ENCODE measurements around the gene CTNNA2.

The CTNNA2 gene

DNA sequence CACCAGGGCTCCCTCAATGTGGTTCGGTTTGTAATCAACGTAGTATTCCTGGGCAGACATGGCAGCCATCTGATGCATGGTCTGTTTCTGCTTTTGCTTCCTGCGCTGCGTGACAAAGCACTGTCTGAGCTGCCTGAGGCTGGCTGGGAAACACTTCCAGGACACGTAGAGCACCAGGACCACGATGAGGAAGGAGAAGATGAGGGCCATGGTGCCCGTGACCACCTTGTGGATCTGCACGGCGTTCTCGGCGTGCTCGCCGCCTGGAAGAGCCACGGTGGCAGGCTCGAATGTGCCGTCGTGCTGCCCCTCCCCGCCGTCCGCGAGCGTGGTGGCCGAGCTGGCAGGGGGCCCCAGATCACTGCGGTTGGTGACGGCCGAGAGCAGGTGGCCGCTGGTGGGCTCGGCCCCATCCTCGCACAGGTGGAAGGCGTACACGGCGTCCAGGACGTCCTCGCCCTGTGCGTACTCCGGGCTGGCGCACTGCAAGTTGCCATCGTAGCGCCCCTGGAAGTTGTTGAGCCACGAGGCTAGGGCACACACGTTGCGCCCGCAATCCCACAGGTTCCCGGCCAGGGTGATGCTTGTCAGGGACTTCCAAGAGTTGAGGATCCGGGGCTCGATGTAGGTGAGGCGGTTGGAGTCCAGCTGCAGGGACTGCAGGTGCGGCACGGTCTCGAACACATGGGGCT, 789.6 kb downstream of the CTNNA2 start:
- no peak for DNase-seq

- DNase-seq, result peak; percentile 11
Measured at GRCh38 chr2:80303006-80303908, 790.4 kb downstream of the CTNNA2 start.

DNA sequence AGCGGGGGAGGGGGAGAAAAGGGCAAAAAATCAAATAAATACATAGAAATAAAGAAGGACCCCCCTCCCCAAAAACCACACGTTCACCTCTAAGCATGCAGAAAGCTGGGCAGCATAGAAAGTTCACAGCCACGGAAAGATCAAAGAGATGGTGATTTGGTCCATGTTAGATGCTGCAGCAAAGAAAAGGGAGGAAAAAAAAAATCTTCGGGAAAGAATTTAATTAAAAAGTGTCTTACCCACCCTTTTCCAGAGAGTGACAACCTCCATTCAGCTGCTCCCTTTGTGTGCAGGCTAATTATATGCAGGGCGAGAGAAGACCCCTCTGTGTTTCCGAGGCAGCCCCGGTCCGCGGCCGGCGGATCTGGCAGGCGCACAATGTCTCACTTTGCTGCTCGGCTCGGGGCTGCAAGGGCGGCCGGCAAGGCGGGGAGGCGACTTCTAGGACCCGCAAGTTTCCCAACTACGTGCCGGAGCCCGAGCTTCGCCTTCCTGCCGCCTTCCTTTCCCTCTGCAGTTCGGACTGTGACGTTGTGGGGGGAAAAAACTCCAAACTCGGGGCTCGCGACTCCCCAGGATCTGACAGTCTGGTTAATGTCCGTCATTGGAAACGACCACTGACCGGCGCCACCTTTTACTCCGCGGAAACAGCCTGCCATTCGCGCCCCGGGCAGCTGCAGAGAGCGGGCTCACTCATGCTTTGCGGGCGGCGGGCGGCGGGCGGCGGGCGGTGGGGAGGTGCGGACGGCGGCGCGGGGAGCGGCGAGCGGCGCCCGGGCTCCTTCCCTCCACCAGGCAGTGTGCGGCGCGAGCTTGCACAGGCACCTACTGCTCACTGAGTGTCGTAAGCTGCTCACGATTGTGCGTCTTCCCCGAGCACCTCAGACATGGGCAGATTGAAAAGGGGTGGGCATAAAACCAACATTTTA, 791.3 kb downstream of the CTNNA2 start, which contains the start of gene LRRTM1:
Gene LRRTM1 (minus strand): TSS at position 844 of the 929 bp plus-strand sequence. CDS start 933 bp downstream, outside the sequence.
- peak; percentile 17 for DNase-seq

DNA sequence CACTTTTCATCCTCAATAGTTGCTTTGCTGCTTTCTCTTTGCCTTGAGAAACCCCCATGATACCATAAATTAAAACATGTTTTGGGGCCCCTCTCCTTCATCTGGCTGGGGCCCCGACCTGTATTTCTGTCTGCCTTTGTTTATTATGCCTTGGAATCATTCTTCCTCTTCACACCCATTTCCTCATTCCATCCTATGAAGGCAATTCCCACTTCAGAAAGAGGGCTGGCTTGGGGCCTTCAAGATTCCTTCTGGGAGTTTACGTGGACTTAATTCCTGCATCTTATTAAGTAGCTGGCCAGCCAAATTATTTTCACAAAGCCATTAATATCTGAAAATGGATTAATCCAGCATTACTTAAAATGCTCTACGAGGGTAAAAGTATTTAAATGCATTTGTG, 798.5 kb downstream of the CTNNA2 start:
- no peak for DNase-seq

DNA sequence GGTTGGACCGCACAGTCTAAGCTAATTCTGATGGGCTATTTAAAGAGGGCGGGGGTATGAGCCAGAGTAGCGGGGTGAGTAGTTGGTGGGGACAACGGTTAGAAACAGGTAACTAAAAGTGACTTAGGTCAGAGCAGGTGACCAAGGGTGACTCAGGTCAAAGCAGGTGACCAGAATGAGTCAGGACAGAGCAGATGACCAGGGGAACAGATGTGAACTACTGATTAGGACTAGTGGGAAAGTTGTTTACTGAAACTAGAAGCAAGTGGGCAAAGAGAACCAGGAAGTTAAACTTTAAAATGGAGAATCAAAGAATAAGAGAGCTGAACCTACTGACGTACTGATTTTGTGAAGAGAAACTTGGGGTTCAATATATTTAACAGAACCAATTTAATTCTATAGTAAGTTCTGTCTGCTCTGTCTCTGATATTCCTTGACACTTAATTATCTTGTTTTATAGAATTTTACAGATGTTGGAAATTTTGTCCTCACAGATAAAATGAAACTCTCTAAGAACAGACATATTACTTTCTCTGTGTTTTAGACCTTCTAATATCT, 799.5 kb downstream of the CTNNA2 start:
- no peak for DNase-seq

- DNase-seq, result no peak
Measured at GRCh38 chr2:80322311-80322920, 809.6 kb downstream of the CTNNA2 start.

DNA sequence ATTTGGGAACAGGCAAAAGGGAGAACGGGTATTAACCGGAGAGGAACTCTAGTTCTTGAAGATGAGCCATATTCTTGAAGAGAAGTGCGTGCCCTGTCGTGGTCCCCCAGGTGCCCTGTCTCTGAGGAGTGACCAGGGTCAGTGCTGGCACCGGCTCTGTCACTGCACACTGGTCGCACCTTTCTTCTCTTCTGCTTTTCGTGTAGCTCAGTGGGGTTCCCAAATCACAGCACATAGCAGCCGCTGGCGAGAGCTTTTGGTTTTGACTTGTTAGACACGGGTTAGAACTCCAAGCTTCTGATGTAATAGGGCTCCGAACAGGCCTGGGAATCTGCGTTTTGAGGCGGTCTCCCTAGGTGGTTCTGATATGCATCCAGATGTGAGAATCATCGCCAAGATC, 810.1 kb downstream of the CTNNA2 start:
- no peak for DNase-seq

- no peak for DNase-seq
Measured at GRCh38 chr2:80323610-80324009, 810.8 kb downstream of the CTNNA2 start.

DNA sequence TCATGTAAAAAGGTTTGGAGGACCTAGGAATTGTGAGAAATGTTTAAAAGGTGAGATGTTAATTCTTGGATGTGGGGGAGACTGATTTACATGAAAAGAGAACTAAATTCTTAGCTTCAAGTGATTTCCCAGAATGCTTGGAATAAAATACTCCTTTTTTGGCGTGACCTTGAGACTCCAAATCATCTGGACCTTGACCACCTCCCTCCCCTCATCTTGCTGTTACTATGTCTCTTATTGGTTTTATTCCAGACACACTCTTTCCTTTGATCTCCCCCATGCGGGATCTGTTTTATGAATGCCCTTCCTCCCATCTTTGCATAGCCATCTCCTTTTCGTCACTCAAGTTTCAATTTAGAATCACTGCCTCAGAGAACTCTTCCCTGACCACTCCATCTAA, 811.7 kb downstream of the CTNNA2 start:
- DNase-seq, result no peak

GRCh38 chr2:80326214-80326613, 813.4 kb downstream of the CTNNA2 start:
- peak; percentile 53 for DNase-seq

- no peak for DNase-seq
Measured at GRCh38 chr2:80326861-80327260, 814.0 kb downstream of the CTNNA2 start.

DNA sequence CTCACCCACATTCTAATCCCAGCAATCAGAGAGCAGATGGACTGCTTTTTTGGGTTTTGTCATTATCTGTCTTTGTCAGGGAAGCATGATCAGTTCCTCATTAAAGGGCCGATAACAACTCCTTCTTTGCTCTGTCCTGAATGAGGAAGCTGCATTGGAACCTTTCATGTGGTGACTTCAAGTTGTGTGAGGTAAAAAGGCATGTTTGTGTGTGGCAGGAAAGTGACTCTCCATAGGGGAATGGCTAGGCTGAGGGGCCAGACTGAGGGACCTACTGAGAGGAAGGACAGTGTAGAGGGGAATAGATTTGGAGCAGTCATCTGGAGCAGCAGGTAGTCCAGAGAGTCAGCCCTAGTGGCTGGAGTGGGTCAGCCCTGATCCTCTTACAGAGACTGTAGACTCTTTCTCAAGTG, 815.3 kb downstream of the CTNNA2 start:
- no peak for DNase-seq

DNA sequence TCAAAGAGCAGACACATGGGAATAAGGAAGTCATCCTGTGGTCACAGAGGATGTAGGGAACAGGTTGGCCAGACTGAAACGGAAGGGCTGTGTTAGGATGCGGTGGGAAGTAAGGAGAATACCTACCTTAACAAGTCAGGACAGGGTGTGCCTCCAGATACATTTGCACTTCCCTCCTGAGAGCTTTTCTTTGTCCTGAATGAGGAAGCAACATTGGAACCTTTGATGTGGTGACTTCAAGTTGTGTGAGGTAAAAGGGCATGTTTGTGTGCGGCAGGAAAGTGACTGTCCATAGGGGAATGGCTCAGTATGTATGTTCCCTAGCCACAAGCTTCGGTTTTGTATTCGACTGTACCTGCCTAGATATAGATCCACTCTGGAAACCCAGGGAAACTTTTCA, 816.6 kb downstream of the CTNNA2 start:
- no peak for DNase-seq

GRCh38 chr2:80330527-80331450, 817.9 kb downstream of the CTNNA2 start:
- DNase-seq, result no peak

GRCh38 chr2:80333886-80334285, 821.0 kb downstream of the CTNNA2 start:
- DNase-seq, result no peak

- DNase-seq, result no peak
Measured at GRCh38 chr2:80335411-80335810, 822.6 kb downstream of the CTNNA2 start.

DNA sequence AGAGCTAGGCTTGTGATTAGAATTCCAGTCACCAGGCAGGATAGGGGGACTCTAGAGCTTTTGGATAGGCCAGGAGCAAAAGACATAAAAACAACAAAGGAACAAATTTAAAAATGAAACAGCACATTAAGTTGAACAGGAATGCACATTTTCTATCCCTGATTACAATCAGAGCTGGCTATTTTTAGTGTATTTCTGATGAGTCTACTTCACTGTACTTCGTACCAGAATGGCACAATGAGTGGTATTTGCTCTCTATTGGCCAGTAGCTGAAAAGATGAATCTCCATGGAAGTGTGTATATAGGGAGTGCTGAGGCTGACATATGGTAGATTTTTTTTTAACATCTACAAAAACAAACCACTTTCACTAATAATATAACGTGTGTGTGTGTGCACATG, 825.9 kb downstream of the CTNNA2 start:
- DNase-seq, result no peak

GRCh38 chr2:80340022-80340421, 827.2 kb downstream of the CTNNA2 start:
- no peak for DNase-seq

DNA sequence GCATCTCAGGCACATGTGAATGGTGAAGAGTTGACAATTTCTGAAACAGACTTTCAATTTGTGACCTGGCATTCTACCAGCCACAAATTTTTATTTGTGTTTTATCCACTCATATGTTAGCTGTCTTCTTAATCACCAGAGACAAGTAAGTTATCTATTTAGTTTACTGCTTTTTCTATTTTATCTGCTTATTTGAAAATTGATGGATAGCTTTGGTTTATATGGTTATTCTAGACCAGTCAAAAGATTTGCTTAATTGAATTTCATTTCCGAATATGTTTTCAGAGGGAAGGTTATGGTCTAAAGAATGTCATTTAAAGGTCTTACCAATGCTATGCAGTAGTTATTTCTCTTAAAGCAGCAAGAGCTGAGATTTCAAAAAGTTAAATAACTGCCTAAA, 835.2 kb downstream of the CTNNA2 start:
- no peak for DNase-seq

- peak; percentile 29 for DNase-seq
Measured at GRCh38 chr2:80348953-80349352, 836.1 kb downstream of the CTNNA2 start.

DNA sequence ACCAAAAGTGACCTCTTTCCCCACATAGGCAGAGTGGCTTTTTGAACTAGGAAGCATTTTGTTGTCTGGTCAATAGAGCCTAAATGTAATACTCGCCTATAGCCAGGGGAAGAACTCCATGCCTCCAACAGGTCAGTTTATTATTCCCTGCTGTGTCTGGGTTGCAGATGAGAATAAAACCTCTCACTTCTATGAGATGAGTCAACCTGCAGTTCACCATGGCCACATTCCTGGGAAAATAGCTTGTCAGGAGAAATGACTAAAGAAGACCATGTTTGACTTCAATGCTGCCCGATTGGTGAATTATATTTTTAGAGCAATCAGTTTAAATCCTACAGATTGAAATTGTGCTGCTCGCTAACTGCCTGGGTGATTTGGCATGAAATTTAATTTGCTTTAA, 838.4 kb downstream of the CTNNA2 start:
- no peak for DNase-seq

All from midbrain (tissue), 1 donor.